H9 (cell line): ENCODE results near the gene ANKRD50. TPM values are rescaled to one million over a fixed set of nuclear protein-coding genes. Genes with fewer than 3 reads are reported as not detected.

ENCODE experiments used
- DNase-seq: peaks from one replicate; pipeline ENCODE4 v3.0.0-alpha.2; 2017
- H2AFZ ChIP-seq: one replicate; pipeline ENCODE4 v1.6.1; 2013; ENCODE audit warnings: mild to moderate bottlenecking, low read length, control low read depth, moderate library complexity
- H2AK5ac ChIP-seq: 2 replicates; pipeline ENCODE4 v1.6.1; 2013; ENCODE audit warnings: low read length, control low read depth, mixed read lengths; ENCODE audit not compliant: insufficient read length
- H2BK120ac ChIP-seq: one replicate; pipeline ENCODE4 v1.6.1; 2013; ENCODE audit warnings: low read depth, mild to moderate bottlenecking, low read length, control low read depth, inconsistent platforms; ENCODE audit not compliant: poor library complexity, severe bottlenecking
- H2BK12ac ChIP-seq: 2 replicates; pipeline ENCODE4 v1.6.1; 2013; ENCODE audit warnings: low read length, control low read depth, mixed read lengths, low read depth; ENCODE audit not compliant: insufficient read length
- H2BK15ac ChIP-seq: 2 replicates; pipeline ENCODE4 v1.6.1; 2013; ENCODE audit warnings: low read depth, low read length, control low read depth
- H2BK20ac ChIP-seq: one replicate; pipeline ENCODE4 v1.6.1; 2013; ENCODE audit warnings: low read depth, mild to moderate bottlenecking, low read length, control low read depth, inconsistent platforms; ENCODE audit not compliant: poor library complexity, severe bottlenecking
- H2BK5ac ChIP-seq: 2 replicates; pipeline ENCODE4 v1.6.1; 2013; ENCODE audit warnings: low read length, control low read depth, mixed read lengths; ENCODE audit not compliant: insufficient read length
- H3K14ac ChIP-seq: 2 replicates; pipeline ENCODE4 v1.6.1; 2013; ENCODE audit warnings: low read length, control low read depth; ENCODE audit not compliant: insufficient read depth
- H3K18ac ChIP-seq: 2 replicates; pipeline ENCODE4 v1.6.1; 2013; ENCODE audit warnings: low read depth, mild to moderate bottlenecking, mixed read lengths, low read length, control low read depth; ENCODE audit not compliant: insufficient read length
- H3K23ac ChIP-seq: 2 replicates; pipeline ENCODE4 v1.6.1; 2013; ENCODE audit warnings: low read length, control low read depth, mixed read lengths, low read depth; ENCODE audit not compliant: insufficient read length
- H3K23me2 ChIP-seq: 2 replicates; pipeline ENCODE4 v1.6.1; 2013; ENCODE audit warnings: low read depth, mild to moderate bottlenecking, mixed read lengths, low read length, control low read depth; ENCODE audit not compliant: insufficient read length, poor library complexity, severe bottlenecking
- H3K27ac ChIP-seq: 2 replicates; pipeline ENCODE4 v1.5.1; 2013; ENCODE audit warnings: low read length, control low read depth, mixed read lengths, low read depth; ENCODE audit not compliant: insufficient read length
- H3K27me3 ChIP-seq: 2 replicates; pipeline ENCODE4 v1.6.1; 2013; ENCODE audit warnings: low read length, control low read depth, inconsistent platforms; ENCODE audit not compliant: insufficient read depth
- H3K4ac ChIP-seq: 2 replicates; pipeline ENCODE4 v1.6.1; 2013; ENCODE audit warnings: low read depth, mild to moderate bottlenecking, control low read depth, inconsistent platforms, low read length, moderate library complexity
- H3K4me1 ChIP-seq: 2 replicates; pipeline ENCODE4 v1.6.1; 2013; ENCODE audit warnings: low read length, control low read depth, inconsistent platforms; ENCODE audit not compliant: insufficient read depth
- H3K4me2 ChIP-seq: 2 replicates; pipeline ENCODE4 v1.6.1; 2013; ENCODE audit warnings: low read length, control low read depth, mixed read lengths; ENCODE audit not compliant: insufficient read length, insufficient read depth
- H3K56ac ChIP-seq: 2 replicates; pipeline ENCODE4 v1.6.1; 2013; ENCODE audit warnings: low read depth, mild to moderate bottlenecking, mixed read lengths, low read length, control low read depth; ENCODE audit not compliant: insufficient read length
- H3K79me1 ChIP-seq: 2 replicates; pipeline ENCODE4 v1.6.1; 2013; ENCODE audit warnings: low read depth, mild to moderate bottlenecking, moderate library complexity, low read length, control low read depth, inconsistent platforms; ENCODE audit not compliant: insufficient read depth, poor library complexity, severe bottlenecking
- H3K79me2 ChIP-seq: 2 replicates; pipeline ENCODE4 v1.6.1; 2013; ENCODE audit warnings: low read length, control low read depth, inconsistent platforms; ENCODE audit not compliant: insufficient read depth
- H3K9ac ChIP-seq: 2 replicates; pipeline ENCODE4 v1.6.1; 2013; ENCODE audit warnings: low read length, control low read depth, mixed read lengths; ENCODE audit not compliant: insufficient read length; ENCODE audit errors: extremely low read depth
- H3K9me3 ChIP-seq: one replicate; pipeline ENCODE4 v1.6.1; 2013; ENCODE audit warnings: low read depth, low read length, inconsistent platforms; ENCODE audit not compliant: control insufficient read depth
- H3T11ph ChIP-seq: one replicate; pipeline ENCODE4 v1.6.1; 2013; ENCODE audit warnings: mild to moderate bottlenecking, low read length, control low read depth, inconsistent platforms
- H4K20me1 ChIP-seq: one replicate; pipeline ENCODE4 v1.6.1; 2013; ENCODE audit not compliant: control insufficient read depth, insufficient read length, insufficient read depth
- H4K5ac ChIP-seq: 2 replicates; pipeline ENCODE4 v1.6.1; 2013; ENCODE audit warnings: low read depth, mild to moderate bottlenecking, mixed read lengths, low read length, control low read depth; ENCODE audit not compliant: insufficient read length
- H4K8ac ChIP-seq: replicated peaks from 2 replicates; pipeline ENCODE4 v1.6.1; 2013; ENCODE audit warnings: low read length, control low read depth, mixed read lengths, low read depth; ENCODE audit not compliant: insufficient read length
- H4K91ac ChIP-seq: 2 replicates; pipeline ENCODE4 v1.6.1; 2013; ENCODE audit warnings: low read depth, mild to moderate bottlenecking, moderate library complexity, mixed read lengths, low read length, control low read depth; ENCODE audit not compliant: insufficient read length
- H3K27ac Mint-ChIP-seq, 3 experiments: 2 replicates in 2 of 3; 3 replicates in 1 of 3; pipeline ENCODE4 v1.8.0; 2020 to 2021; ENCODE audit warnings: mixed read lengths in 3 of 3, mild to moderate bottlenecking in 1 of 3, moderate library complexity in 1 of 3
- H3K27me3 Mint-ChIP-seq: 2 replicates; pipeline ENCODE4 v1.8.0; 2021; ENCODE audit warnings: low read depth, mild to moderate bottlenecking, moderate library complexity, mixed read lengths
- H3K36me3 Mint-ChIP-seq, 3 experiments: 2 replicates in 2 of 3; 3 replicates in 1 of 3; pipeline ENCODE4 v1.8.0; 2020 to 2021; ENCODE audit warnings: low read depth in 3 of 3, mixed read lengths in 3 of 3; ENCODE audit not compliant: insufficient read depth in 1 of 3
- H3K4me1 Mint-ChIP-seq, 2 experiments: 2 replicates each; pipeline ENCODE4 v1.8.0; 2020; ENCODE audit warnings: mixed read lengths in 2 of 2
- H3K4me3 Mint-ChIP-seq, 2 experiments: 2 replicates in 1 of 2; 3 replicates in 1 of 2; pipeline ENCODE4 v1.8.0; 2020 to 2021; ENCODE audit warnings: mild to moderate bottlenecking in 2 of 2, mixed read lengths in 2 of 2, moderate library complexity in 1 of 2
- H3K9me3 Mint-ChIP-seq, 2 experiments: 2 replicates in 1 of 2; 3 replicates in 1 of 2; pipeline ENCODE4 v1.8.0; 2020; ENCODE audit warnings: mild to moderate bottlenecking in 2 of 2, mixed read lengths in 2 of 2, moderate library complexity in 1 of 2
- WGBS: extraction: QIAGEN DNeasy Blood & Tissue Kit; methylation state at CpG from one replicate; pipeline ENCODE4 v1.1.7; 2013; ENCODE audit warnings: missing lambda C conversion rate, low lambda C conversion rate, mixed read lengths; ENCODE audit not compliant: insufficient read length; ENCODE audit errors: extremely low coverage; 5-methylcytosine and 5-hydroxymethylcytosine counted together
- total RNA-seq: library from RNA; stranded (reverse); gene quantifications from 2 replicates; pipeline ENCODE4 v1.2.1, GENCODE V29; 2021
- TF ChIP-seq, protein P1 (sequence below): fragments of 200-600 bp; sonication (generic); conservative IDR thresholded peaks from 3 replicates; pipeline ENCODE4 v1.8.0; 2021; ENCODE audit warnings: antibody characterized with exemption, mild to moderate bottlenecking

The ANKRD50 gene
- total RNA-seq, 1 experiment from 2014 or later = 30.1 TPM

GRCh38 chr4:124710015-124710741, 2.4 kb downstream of the ANKRD50 start:
- H4K20me1 ChIP-seq = no peaks in the 10 kb centered on the region
- no peak overlapping the region for H4K8ac ChIP-seq
- peaks cover 2% of the 10 kb centered on the region; the same call in 1 of the 2 replicates for H3K4me1 ChIP-seq
- WGBS = no CpG with 5 or more reads among the region's 7 CpGs
- H2AK5ac ChIP-seq = no peak overlapping the region
- Mint-ChIP-seq H3K27me3 (no peaks in the 10 kb centered on the region), H3K36me3 (peaks cover 12 to 20% (median 18%) of the 10 kb centered on the region in 3 experiments), H3K4me1 (peaks cover 29 to 40% of the 10 kb centered on the region in 2 experiments), H3K27ac (no peak overlapping the region; a peak in 1 of 7 replicates), H3K9me3 (no peaks in the 10 kb centered on the region), H3K4me3 (no peak overlapping the region)
- no peak overlapping the region for H4K91ac ChIP-seq
- H3K23me2 ChIP-seq = peaks cover 11% of the 10 kb centered on the region
- H3K27me3 ChIP-seq = no peaks in the 10 kb centered on the region
- no peak overlapping the region for H2BK20ac ChIP-seq
- H3K79me1 ChIP-seq = no peaks in the 10 kb centered on the region
- peak overlapping the region; percentile 20 for H3K9ac ChIP-seq
- no peak overlapping the region for H3K18ac ChIP-seq
- no peak overlapping the region for H2BK15ac ChIP-seq
- no peak overlapping the region for H3K27ac ChIP-seq
- no peak overlapping the region for H2BK12ac ChIP-seq
- H3T11ph ChIP-seq = no peak overlapping the region
- peaks cover 22% of the 10 kb centered on the region; the same call in 1 of the 2 replicates for H3K79me2 ChIP-seq
- peak overlapping the region; percentile 30 for H3K4me2 ChIP-seq
- TF ChIP-seq, protein P1, sequence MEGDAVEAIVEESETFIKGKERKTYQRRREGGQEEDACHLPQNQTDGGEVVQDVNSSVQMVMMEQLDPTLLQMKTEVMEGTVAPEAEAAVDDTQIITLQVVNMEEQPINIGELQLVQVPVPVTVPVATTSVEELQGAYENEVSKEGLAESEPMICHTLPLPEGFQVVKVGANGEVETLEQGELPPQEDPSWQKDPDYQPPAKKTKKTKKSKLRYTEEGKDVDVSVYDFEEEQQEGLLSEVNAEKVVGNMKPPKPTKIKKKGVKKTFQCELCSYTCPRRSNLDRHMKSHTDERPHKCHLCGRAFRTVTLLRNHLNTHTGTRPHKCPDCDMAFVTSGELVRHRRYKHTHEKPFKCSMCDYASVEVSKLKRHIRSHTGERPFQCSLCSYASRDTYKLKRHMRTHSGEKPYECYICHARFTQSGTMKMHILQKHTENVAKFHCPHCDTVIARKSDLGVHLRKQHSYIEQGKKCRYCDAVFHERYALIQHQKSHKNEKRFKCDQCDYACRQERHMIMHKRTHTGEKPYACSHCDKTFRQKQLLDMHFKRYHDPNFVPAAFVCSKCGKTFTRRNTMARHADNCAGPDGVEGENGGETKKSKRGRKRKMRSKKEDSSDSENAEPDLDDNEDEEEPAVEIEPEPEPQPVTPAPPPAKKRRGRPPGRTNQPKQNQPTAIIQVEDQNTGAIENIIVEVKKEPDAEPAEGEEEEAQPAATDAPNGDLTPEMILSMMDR = no peak
- no peak overlapping the region for H2AFZ ChIP-seq
- DNase-seq = no peak
- H3K9me3 ChIP-seq = no peaks in the 10 kb centered on the region
- no peak overlapping the region for H4K5ac ChIP-seq
- no peak overlapping the region for H3K4ac ChIP-seq
- no peak overlapping the region for H3K23ac ChIP-seq
- H2BK5ac ChIP-seq = no peak overlapping the region
- H2BK120ac ChIP-seq = no peak overlapping the region
- H3K14ac ChIP-seq = no peak overlapping the region
- H3K56ac ChIP-seq = no peak overlapping the region
